Embryonic facial prominence (tissue), 1 donor: ENCODE results near the gene STAP1.
"Not testable (repeated sequence)": the region's sequence is repeated elsewhere in the genome, so short reads cannot be mapped to it uniquely, and the experiment has no call there.

Experiments
- DNase-seq: peaks from one replicate; pipeline ENCODE4 v3.0.0-alpha.2; 2016; ENCODE audit errors: extremely low spot score

STAP1 gene

GRCh38 chr4:67616478-67616877, 58.0 kb downstream of the STAP1 start:
- no peak for DNase-seq

GRCh38 chr4:67624939-67625338, 66.4 kb downstream of the STAP1 start:
- DNase-seq = no peak

- no peak for DNase-seq
Measured at GRCh38 chr4:67632492-67632891, 74.0 kb downstream of the STAP1 start.

GRCh38 chr4:67634741-67635140, 76.2 kb downstream of the STAP1 start:
- DNase-seq = no peak

- no peak for DNase-seq
Measured at GRCh38 chr4:67635331-67635730, 76.8 kb downstream of the STAP1 start.

GRCh38 chr4:67636978-67637377, 78.5 kb downstream of the STAP1 start:
- DNase-seq = not testable (repeated sequence)

- DNase-seq = no peak
Measured at GRCh38 chr4:67638136-67638535, 79.6 kb downstream of the STAP1 start.

- DNase-seq = no peak
Measured at GRCh38 chr4:67651536-67651935, 93.0 kb downstream of the STAP1 start.
